HG02571 (cell line): ENCODE results near the gene ZNF85.
"Not testable (repeated sequence)": the region's sequence is repeated elsewhere in the genome, so short reads cannot be mapped to it uniquely, and the experiment has no call there.

ENCODE experiments used
- ATAC-seq: cut with Tn5 transposase; IDR thresholded peaks from one replicate; pipeline ENCODE4 v1.9.1; 2021; ENCODE audit warnings: mild to moderate bottlenecking, moderate library complexity; ENCODE audit not compliant: unreplicated experiment

The ZNF85 gene

DNA sequence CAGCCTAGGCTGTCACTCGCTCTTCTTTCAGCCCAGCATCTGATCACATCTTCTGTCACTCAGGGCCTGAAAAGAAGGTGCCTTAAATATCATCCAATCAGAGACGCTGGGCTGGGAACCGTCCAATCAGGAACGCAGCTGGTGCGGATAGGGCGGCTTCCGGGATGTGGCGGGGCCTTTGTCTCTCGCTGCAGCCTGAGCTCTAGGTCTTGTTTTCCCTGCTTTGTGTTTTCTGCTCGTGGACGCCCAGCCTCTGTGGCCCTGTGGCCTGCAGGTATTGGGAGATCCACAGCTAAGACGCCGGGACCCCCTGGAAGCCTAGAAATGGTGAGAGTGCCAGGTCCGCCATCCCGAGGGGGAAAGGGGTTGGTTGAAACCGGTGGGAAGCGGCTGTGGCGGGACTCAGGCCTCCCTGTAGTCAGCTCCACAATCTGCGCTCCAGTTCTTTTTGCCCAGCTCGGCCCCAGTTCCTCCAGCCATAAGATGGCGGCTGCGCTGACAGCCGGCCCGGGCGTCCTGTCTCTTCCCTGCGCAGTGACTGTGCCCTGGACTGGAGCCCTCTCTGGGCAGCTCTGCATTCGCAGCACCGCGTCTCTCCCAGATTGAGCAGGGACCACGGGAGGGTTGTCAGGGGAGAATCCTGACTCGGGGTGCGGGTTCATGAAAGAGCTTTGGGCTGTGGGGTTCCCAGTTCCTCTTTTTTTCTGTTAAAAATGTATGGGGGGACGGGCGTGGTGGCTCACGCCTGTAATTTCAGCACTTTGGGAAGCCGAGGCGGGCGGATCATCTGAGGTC lies at the start of gene ZNF85:
Gene ZNF85, plus strand, starts transcription at position 175 of the 795 bp plus-strand sequence. Its CDS starts 150 bp downstream, at position 325.
- peak; percentile 98 for ATAC-seq

DNA sequence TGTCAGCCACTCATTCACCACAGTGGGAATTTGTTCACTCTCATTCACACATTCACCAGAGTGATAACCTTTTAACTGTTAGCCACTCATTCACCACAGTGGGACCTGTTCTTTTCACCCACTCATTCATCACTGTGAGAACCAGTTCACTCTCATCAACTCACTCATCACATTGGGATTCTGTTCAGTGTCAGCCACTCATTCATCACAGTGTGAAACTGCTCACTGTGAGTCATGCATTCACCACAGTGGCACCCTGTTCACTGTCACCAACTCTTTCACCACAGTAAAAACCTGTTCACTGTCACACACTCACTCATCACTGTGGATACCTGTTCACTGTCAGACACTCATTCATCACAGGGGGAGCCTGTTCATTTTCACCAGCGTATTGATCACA lies 43.5 kb upstream of the ZNF85 start:
- no peak for ATAC-seq

DNA sequence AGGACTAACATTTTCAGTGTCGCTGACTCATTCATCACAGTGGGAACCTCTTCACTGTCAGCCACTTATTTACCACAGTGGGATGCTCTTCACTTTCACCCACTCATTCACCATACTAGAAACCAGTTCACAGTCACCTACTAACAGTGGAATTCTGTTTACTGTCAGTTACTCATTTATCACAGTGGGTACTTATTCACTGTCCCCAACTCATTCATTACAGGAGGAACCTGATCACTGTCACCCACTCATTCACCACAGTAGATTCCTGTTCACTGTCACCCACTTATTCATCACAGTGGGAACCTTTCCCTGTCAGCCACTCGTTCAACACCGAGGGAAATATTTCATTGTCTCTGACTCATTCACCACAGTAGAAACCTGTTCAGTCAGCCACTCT lies 10.1 kb upstream of the ZNF85 start:
- no peak for ATAC-seq

DNA sequence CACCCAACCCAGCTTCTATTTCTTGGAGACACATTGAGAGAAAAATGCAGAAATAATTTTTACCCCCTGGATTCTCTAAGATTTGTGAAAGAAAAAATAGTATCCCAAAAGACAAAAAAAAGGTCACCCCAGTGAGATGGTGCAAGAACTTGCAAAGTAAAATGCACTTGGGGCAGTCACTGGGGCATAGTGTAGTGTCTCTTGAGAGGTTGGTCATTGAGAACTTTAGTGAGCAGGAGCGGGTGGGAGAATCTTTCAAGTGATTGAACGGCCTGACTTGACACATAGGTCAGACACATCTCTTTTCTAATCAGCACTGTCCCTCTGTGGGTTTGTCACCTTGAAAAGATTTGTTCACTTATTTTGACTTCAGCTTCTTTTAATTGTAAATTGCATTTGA lies 2.4 kb downstream of the ZNF85 start:
- ATAC-seq: no peak

DNA sequence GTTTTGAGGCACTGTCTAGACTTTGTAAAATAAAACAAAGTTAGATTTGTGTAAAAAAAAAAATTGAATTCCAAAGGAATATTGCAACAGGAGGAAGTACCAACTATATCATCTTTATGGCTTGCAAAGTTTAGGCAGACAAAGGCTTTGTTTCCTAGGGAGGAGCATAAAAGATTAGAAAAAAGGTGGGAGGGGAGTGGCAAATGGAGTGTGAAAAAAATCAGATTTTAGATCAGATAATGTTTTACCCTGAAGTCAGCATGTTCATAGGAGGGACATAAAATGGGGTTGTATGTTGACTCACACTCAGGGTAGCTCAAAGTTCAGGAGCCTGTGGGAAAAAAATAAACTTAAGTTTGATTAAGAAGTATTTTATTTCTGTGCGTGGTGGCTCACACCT lies 3.7 kb downstream of the ZNF85 start:
- ATAC-seq: no peak

DNA sequence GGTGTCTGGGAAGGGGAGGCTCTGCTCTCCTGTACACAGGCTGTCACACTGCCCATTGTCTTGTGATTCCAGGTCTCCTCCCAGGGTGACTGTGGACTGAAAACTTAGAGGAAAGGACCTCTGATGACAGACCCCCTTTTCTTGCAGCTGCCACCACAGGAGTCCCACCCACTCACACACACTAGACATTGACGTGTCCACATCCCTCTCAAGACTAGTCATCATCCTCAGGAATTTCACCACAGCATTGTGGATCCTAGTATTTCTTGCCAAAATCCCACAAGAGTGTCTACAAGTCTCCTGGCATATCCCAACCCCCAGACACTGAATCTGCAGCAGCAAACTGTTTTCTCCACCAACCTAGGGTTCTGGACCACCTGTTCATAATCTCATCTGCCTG lies 5.3 kb downstream of the ZNF85 start:
- ATAC-seq: no peak

DNA sequence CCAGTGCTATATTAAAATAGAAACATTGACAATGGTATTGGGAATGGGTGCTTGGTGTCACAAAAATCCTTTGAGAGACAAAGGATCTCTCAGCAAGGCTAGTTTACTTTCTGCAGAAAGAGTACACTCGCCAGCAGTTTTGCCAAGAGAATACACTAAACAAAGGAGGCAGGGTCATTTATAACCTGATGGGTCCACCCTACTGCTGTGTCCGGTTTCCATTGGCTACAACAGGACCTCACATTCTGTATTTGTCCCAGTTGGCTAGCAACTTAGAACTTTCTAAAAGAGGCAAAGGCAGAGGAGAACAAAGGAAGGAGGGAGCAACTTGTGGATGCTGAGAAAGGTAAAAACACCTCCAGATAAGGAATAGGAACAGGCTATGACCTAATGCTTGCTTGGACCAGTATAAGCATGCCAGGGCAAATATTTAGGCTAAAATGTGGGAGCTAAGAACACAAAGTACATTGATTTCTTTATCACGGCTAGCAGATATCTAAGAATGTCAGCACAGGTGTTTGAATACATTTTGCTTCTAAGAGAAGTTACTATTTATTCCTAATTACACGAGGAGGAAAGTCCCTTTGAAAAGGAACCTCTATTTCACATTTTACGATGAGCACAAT lies 13.4 kb downstream of the ZNF85 start:
- ATAC-seq: not testable (repeated sequence)

DNA sequence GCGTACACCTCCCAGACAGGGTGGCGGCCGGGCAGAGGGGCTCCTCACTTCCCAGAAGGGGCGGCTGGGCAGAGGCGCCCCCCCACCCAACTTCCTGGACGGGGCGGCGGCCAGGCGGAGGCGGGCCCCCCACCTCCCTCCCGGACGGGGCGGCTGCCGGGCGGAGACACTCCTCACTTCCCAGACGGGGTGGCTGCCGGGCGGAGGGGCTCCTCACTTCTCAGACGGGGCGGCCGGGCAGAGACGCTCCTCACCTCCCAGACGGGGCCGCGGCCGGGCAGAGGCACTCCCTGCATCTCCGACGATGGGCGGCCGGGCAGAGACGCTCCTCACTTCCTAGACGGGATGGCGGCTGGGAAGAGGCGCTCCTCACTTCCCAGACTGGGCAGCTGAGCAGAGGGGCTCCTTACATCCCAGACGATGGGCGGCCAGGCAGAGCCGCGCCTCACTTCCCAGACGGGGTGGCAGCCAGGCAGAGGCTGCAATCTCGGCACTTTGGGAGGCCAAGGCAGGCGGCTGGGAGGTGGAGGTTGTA lies 29.6 kb downstream of the ZNF85 start:
- ATAC-seq: not testable (repeated sequence)

DNA sequence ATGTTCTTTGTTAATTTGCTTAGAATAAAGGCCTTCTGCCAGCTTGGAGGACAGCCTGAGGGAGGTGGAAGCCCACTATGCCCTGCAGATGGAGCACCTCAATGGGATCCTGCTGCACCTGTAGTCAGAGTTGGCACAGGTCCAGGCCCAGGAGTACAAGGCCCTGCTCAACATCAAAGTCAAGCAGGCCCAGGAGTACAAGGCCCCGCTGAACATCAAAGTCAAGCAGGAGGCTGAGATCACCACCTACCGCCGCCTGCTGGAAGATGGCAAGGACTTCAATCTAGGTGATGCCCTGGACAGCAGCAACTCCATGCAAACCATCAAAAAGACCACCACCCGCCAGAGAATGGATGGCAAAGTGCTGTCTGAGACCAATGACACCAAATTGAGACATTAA lies 41.7 kb downstream of the ZNF85 start:
- no peak for ATAC-seq

DNA sequence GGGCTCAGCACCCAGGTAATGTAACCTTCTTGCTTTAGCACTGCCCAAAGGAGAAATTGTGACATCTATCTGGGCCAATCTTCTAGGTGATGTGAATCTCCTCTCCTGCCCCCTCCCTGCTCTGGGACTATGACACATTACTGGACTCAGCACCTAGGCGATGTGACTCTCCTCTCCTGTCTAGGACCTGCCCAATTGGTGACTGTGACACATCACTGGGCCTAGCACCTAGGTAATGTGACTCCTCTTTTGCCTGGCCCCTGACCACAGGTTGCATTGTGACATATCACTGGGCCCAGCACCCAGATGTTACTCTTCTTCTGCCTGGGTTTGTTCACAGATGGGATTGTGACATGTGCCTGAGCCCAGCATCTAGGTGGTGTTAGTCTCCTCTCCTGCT lies 45.0 kb downstream of the ZNF85 start:
- ATAC-seq: no peak

DNA sequence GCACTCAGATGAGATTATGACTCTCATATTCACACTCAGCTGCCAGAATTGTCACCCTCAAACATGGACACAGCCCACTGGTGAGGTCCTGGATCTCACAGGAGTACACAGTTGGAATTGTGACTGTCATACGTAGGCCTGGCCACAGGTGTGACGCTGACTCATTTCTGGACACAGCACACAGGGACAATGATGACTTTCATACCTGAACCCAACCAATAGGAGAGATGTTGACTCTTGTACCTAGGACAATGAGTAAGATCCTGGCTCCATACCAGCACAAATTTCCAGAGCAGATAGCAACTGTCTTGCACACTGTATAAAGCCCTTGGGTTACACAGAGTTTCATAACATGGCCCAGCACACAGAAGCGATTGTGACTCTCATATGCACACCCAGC lies 46.4 kb downstream of the ZNF85 start:
- ATAC-seq: no peak

DNA sequence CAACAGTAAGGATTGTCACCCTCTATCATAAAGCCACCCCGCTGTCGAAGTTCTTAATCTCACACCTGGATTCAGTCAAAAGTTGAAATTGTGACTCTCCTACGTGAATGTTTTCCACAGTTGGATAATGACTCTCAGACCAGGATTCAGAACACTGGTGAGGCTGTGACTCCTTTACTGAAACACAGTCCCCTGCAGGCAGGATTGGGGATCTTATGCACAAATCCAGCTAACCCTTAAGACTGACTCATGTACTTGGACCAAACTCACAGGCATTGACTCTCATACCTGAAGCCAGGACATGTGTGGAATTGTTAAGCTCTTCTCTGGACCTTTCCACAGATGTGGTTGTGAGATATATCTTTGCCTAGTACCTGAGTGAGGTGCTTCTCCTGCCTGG lies 46.8 kb downstream of the ZNF85 start:
- no peak for ATAC-seq

DNA sequence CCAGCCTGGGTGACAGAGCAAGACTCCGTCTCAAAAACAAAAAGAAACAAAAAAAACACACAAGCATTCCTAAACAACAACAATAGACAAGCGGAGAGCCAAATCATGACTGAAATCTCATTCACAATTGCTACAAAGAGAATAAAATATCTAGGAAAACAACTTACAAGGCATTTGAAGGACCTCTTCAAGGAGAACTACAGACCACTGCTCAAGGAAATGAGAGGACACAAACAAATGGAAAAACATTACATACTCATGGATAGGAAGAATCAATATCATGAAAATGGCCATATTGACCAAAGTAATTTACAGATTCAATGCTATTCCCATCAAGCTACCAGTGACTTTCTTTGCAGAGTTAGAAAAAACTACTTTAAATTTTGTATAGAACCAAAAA lies 69.7 kb downstream of the ZNF85 start:
- not testable (repeated sequence) for ATAC-seq

DNA sequence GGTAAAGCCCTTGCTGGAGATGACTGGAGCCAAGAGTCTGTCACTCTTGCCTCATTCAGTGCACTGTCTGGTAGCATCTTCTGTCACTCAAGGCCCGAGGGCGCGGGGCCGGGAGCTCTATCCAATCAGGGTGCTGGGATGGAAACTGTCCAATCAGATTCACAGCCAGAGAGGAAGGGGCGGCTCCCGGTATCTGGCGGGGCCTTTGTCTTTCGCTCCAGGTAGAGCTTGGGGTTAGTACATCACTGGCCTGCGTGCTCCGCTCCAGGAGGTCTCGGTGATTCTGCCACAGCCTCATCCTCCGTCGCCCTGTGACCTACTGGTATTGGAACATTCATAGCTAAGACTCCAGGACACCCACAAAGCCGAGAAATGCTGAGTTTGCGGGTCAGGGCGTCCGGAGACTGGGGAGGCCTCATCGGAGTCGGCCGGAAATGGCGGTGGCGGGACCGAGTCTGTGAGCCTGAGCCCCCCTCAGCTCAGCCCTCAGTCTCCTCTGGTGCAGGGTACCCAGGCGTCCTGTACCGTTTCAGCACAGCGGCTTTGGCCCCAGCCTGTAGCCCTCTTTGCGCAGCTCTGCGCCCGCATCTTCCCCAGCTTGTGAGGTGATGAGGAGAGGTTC lies 76.8 kb downstream of the ZNF85 start:
- ATAC-seq: peak; percentile 99
